ENCODE data around the gene TRIM61.
"Not testable (repeated sequence)": the region's sequence is repeated elsewhere in the genome, so short reads cannot be mapped to it uniquely, and the experiment has no call there.

Gene TRIM61

GRCh38 chr4:165010487-165010886, 33.0 kb upstream of the TRIM61 start:
- no peak for TF ChIP-seq CTCF (IDR thresholded peaks at IDR 0.05; ENCODE audit: insufficient read depth, missing control alignments)
- DNase-seq (ENCODE audit: insufficient read length, low spot score), result no peak
- FAIRE-seq, result no peak

GRCh38 chr4:165009493-165010227, 32.2 kb upstream of the TRIM61 start:
- no peak for TF ChIP-seq CTCF (IDR thresholded peaks at IDR 0.05; ENCODE audit: insufficient read depth, missing control alignments)
- no peak for FAIRE-seq
- DNase-seq (ENCODE audit: insufficient read length, low spot score), result no peak

GRCh38 chr4:165006886-165007285, 29.4 kb upstream of the TRIM61 start:
- DNase-seq (ENCODE audit: insufficient read length, low spot score) (no peak), FAIRE-seq (no peak)
- no peak for TF ChIP-seq CTCF (IDR thresholded peaks at IDR 0.05; ENCODE audit: insufficient read depth, missing control alignments)

- no peak for TF ChIP-seq CTCF (IDR thresholded peaks at IDR 0.05; ENCODE audit: insufficient read depth, missing control alignments)
- FAIRE-seq, result no peak
- no peak for DNase-seq (ENCODE audit: insufficient read length, low spot score)
These were observed 29.0 kb upstream of the TRIM61 start for GRCh38 chr4:165006456-165006855.

- no peak for TF ChIP-seq CTCF (IDR thresholded peaks at IDR 0.05; ENCODE audit: insufficient read depth, missing control alignments)
- DNase-seq (ENCODE audit: insufficient read length, low spot score) (no peak), FAIRE-seq (no peak)
These were observed 28.0 kb upstream of the TRIM61 start for GRCh38 chr4:165005352-165005925.

GRCh38 chr4:165001957-165002356, 24.5 kb upstream of the TRIM61 start:
- DNase-seq (ENCODE audit: insufficient read length, low spot score); FAIRE-seq: not testable (repeated sequence)

GRCh38 chr4:164998526-164999080, 21.1 kb upstream of the TRIM61 start:
- not testable (repeated sequence) for FAIRE-seq; DNase-seq (ENCODE audit: insufficient read length, low spot score)

- DNase-seq (ENCODE audit: insufficient read length, low spot score) (no peak), FAIRE-seq (no peak)
- TF ChIP-seq CTCF (IDR thresholded peaks at IDR 0.05; ENCODE audit: insufficient read depth, missing control alignments), result no peak
These were observed 20.5 kb upstream of the TRIM61 start for GRCh38 chr4:164997941-164998340.

Data from D721Med (cell line).